ENCODE measurements around the gene PRAME.
"Not testable (repeated sequence)": the region's sequence is repeated elsewhere in the genome, so short reads cannot be mapped to it uniquely, and the experiment has no call there.

Gene PRAME

DNA sequence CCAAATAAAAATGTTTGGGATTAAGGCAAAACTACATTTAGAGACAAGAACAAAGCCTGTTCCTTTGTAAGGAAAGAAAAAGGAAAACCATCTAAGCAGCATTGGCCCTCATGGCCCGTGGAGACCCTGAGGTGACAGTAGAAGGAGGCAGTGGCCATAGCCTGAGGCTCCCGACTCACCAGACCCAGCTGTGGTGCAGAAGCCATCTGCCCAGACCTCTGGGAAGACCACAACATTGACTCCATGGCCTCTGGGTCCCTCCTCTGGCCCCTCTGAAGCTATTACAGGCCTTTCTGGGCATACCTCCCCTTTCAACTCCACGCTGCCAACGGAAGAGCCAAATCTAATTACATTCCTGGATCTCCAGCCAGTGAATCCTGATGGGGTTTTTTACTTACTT lies 6.4 kb downstream of the PRAME start:
- no peak for DNase-seq (ENCODE audit: low spot score)

DNA sequence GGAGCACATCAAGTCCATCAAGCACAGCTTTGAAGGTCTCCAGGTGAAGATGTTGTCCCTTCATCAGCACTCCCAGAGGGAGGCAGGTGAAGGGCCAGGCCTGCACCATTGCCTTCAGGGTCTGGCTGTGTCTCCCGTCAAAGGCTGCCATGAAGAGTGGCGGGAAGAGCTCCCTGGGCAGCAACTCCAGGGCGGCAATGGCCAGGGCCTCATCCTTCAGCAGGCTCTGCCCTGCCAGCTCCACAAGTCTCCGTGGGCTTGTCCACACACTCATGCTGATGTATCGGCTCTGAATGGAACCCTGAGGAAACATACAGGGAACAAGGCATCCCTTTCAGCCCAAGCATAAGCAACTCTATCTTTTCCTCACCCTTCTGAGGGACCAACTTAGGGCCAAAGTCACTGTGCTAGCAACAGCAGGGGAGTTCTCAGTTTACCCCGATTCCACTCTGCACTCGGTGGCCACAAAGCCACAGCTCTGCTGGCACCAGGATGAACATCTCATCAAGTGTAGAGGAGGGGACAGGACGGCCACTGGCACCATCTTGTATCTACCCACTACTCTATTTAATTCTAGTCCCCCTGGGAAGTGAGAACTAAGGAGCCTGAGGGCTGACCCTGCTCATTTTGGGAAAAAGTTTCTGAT lies 8.2 kb downstream of the PRAME start:
- no peak for DNase-seq (ENCODE audit: low spot score)

DNA sequence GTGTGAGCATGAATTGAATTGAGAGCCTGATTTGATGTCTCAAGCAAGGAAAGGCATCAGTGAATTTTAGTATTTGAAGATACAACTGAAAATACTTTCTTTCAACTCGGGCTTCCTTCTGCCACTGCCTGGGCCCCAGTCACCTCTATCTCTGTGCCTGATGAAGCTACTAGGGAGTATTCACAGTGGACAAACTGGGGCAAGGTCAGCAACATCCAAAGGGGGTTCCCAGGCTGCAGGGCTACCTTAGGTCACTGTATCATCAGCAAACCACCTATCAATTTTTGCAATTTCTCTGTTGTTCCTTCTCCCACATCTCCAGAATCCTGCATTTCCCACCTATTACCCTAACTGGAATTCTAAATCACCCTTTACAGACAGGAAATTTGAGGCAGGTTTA lies 10.2 kb downstream of the PRAME start:
- no peak for DNase-seq (ENCODE audit: low spot score)

DNA sequence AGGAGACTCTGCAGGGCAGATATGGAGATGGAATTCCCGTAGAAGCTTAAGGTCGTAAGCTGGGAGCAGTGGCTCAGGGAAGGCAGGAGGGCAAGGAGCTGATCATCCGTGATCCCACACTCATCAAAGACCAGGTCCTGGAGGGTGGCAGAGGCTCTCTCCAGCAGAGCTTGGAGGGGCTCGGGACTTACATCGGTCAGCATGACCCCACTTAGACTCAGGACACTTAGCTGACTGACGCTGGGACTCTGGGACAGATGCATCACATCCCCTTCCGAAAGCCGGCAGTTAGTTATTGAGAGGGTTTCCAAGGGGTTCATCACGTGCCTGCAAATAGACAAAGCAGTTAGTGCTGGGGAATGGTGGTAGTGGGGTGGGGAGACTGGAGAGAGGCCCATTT lies 10.7 kb downstream of the PRAME start:
- no peak for DNase-seq (ENCODE audit: low spot score)

DNA sequence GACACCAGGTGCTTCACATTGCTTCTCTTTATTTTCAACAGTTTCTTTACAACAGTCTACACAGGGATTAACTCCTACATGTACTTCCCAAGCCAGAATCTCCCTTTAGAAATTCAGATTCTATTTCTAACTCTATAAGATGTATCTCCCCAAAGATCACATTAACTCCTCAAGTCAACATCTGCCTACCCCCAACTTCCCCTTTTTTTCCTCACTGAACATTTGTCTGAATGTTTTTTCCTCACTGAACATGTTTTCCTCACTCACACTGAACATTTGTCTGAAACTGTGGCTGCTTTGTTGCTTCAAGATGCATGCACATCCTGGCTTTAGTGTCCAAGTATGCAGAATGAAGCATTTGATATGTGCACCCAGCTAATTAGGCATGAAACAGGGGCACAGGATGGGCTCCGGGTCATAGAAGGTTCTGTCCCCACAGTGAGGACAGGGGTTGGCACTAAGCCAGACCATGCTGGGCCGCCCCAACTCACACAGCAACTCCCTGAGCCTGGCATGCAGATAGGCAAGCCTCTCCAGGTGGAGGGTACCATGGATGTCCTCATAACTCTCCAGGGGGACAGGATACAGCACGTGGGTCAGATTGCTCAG lies 11.3 kb downstream of the PRAME start:
- no peak for DNase-seq (ENCODE audit: low spot score)

DNA sequence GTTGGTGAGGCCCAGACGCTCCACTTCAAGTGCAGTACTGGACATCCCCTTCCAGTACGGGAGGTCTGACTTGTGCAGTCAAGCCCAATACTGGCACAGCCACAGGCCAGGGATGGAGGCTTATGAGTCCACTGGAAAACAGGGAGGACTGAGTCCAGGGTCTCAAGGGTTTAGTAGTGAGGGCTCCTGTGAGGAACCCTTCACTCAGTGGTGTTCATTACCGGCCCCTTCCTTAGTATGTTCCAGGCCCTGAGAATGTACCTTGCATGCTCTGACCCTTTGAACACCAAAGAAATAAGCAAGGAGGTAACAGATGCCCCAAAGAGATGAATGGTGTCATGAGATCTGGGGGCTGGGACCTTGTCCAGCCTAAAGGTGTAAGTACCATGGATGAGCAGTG lies 11.8 kb downstream of the PRAME start:
- DNase-seq (ENCODE audit: low spot score), result no peak

DNA sequence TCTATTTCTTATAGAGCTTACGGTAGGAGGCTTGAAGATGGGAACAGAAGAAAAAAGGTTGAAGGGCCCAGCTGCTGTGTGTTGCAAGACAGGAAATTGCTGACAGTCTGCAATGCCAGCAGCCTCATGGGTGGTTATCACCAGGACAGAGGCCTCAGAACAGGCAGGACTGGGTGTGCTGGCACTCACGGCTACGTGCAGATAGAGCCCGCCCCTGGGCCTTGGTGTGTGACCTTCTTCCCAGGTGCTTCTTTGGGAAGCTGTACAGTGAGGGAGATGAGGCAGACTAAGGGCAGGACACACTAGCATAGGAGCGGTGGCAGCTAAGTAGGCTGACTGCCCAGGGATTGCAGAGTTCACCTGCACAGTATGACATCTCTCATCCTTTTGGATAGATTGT lies 12.6 kb downstream of the PRAME start:
- no peak for DNase-seq (ENCODE audit: low spot score)

DNA sequence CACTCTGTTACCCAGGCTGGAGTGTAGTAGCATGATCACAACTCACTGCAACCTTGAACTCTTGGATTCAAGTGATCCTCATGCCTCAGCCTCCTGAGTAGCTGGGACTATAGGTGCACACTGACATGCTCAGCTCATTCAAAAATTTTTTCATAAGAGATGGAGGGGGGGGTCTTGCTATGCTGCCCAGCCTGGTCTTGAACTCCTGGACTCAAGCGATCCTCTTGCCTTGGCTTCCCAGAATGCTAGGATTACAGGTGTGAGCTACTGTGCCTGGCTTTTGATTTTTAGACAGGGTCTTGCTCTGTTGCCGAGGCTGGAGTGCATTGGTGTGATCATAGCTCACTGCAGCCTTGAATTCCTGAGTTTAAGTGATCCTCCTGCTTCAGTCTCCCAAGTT lies 14.0 kb downstream of the PRAME start:
- DNase-seq (ENCODE audit: low spot score), result no peak

DNA sequence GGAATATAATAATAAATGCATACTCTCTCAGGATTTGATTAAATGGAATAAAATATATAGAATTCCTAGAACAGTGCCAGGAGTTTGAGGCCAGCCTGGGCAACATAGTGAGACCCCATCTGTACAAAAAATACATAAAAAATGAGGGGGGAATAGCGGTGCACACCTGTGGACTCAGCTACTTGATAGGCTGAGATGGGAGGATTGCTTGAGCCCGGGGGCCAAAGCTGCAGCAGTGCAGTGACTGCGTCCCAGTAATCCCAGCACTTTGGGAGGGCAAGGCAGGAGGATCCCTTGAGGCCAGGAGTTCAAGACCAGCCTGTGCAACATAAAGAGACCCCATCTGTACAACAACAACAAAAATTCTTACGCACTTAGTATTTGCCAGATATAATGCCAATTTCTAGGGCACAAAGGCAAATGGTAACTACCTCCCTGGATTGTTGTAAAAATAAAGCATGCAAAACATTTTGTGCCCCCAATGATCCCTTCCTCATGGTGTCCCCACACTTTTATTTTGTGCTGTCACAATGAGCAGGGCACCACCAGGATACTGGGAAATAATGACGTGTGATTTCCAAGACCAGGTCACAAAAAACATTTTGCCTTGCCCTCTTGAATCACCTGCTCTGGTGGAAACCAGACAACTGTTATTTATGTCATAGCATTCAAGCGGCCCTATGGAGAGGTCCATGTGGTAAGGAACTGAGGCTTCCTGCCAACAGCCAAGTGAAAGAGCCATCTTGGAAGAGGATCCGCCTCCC lies 20.7 kb downstream of the PRAME start:
- no peak for DNase-seq (ENCODE audit: low spot score)

DNA sequence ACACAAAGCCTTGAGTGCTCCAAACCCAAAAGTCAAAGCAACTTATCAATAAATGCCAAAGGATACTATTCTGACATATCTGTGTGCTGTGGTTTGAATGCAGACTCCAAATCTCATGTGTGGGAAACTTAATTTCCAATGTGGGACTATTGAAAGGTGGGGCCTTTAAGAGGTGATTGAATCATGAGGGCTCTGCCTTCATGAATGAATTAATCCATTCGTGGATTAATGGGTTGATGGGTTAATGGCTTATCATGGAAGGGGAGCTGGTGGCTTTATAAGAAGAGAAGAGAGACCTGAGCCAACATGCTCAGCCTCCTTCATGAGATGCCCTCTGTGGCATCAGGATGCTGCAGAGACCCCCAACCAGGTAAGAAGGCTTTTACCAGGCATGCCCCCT lies 22.1 kb downstream of the PRAME start:
- DNase-seq (ENCODE audit: low spot score), result no peak

DNA sequence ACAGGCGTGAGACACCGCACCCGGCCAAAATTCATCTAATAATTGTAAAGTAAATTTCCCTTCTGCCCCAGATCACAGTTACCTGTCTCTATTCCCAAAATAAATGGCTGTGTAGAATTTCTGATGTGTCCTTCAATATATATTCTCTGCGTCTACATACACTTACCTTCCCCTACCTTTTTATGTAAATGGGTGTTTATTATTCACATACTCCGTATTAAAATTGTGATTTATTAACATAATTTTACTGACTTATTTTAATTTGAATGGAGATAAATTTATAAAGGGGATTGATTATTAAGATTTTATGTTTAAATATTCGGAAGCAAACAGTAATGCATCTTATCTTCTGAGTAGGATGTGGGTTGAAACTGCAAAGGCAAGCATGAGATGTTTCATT lies 22.6 kb downstream of the PRAME start:
- no peak for DNase-seq (ENCODE audit: low spot score)

DNA sequence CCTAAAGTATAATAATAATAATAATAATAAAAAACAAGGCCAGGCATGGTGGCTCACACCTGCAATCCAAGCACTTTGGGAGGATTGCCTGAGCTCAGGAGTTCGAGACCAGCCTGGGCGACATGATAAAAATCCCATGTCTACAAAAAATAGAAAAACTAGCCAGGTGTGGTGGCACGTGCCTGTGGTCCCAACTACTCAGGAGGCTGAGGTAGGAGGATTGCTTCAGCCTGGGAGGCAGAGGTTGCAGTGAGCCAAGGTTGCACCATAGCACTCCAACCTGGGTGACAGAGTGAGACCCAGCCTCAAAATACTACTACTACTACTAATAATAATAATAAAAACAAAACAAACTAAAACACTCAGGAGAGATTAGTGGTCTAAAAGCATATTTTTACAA lies 23.4 kb downstream of the PRAME start:
- DNase-seq (ENCODE audit: low spot score), result no peak

DNA sequence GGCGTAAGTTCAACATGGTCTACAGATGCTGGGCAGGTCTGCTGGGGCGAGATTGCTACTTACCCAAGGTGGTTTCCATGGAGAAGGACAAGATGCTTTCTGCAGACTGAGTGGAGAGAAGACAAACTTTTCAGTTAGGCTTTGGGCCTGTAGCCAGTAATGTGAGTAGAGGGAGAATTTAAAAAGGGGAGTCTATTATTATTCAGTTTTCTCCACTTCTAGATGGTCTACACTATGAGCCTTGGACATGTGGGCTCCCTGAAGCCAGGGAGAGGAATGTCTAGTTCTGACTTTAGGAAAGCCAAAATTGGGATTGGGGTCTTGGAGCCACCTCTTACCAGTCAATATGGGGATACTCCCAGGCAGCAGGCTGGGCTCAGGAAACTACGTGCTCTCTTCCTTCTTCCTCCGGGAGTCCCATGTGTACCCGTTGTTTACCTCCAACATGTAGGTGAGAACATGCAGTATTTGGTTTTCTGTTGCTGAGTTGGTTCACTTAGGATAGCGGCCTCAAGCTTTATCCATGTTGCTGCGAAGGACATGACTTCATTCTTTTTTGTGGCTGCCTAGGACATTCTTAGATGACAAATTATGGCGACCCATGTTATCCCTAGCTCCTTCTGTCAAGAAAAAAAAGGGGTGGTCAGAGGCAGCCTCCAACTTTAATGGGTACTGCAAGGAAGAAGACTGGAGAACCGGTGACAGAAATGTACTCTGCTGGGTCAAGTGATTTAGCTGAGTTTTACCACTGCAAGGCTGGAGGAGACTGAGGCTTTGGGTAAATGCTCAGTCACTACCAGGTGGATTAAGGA lies 24.3 kb downstream of the PRAME start:
- DNase-seq (ENCODE audit: low spot score), result no peak

DNA sequence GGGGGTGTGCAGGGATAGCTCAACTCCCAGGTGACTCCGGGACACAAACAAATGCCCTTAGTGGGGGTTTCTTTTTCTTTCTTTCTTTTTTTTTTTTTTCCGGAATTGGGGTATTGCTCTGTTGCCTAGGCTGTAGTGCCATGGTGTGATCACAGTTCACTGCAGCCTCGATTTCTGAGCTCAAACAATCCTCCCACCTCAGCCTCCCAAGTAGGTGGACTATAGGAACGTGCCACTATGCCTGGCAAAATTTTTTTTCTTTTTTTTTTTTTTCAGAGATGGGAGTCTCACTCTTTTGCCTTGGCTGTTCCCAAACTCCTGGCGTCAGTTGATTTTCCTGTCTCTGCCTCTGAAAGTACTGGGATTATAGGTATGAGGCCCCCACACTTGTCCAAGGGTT lies 25.2 kb downstream of the PRAME start:
- no peak for DNase-seq (ENCODE audit: low spot score)

DNA sequence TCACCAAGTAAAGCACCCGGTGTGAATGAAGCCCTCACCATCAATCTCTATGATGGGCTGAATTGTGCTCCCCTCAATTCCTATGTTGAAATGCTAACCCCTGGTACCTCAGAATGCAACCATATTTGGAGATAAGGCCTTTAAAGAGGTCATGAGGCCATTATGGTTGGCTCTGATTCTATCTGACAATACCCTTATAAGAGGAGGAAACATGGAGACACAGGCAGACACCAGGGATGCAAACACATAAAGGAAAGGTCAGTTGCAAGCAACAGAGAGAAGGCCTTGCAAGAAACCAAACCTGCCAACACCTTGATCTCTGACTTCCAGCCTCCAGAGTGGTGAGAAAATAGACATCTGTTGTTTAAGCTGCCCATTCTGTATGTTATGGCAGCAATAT lies 25.6 kb downstream of the PRAME start:
- no peak for DNase-seq (ENCODE audit: low spot score)

DNA sequence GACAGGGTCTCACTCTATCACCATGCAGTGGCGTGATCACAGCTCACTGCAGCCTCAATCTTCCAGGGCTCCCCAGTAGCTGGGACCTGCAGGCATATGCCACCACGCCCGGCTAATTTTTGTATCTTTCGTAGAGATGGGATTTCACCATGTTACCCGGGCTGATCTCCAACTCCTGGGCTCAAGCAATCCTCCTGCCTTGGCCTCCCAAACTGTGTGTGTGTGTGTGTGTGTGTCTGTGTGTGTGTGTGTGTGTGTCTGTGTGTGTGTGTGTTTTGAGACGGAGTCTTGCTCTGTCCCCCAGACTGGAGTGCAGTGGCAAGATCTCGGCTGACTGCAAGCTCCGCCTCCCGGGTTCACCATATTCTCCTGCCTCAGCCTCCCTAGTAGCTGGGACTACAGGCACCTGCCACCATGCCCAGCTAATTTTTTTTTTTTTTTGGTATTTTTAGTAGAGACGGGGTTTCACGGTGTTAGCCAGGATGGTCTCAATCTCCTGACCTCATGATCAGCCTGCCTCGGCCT lies 26.5 kb downstream of the PRAME start:
- DNase-seq (ENCODE audit: low spot score), result not testable (repeated sequence)

DNA sequence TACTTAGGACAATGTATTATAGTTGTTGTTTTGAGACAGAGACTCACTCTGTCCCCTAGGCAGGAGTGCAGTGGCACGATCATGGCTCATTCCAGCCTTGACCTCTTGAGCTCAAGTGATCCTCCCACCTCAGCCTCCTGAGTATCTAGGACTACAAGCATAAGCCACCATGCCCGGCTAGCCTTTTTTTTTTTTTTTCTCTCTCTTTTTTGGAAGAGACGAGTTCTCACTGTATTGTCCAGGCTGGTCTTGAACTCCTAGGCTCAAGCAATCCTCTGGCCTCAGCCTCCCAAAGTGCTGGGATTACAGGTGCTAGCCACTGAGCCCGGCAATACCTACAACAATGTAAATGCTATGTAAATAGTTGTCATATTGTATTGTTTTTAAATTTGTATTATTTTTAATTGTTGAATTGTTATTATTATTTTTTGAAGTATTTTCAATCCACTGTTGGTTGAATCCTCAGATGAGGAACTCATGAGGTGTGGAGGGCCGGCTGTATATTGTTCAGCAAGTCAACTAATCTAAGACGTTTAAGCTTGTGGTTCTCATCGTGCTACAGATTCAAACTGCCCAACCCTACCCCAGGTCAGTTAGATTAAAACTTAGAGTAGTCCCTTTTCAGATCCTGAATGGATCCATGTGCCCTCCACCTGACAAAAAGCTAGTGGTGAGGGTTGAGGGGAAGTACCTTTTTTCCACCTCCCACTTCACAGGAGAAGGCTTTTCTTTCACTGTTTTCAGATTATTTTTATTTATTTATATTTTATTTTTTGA lies 27.1 kb downstream of the PRAME start:
- DNase-seq (ENCODE audit: low spot score), result no peak

DNA sequence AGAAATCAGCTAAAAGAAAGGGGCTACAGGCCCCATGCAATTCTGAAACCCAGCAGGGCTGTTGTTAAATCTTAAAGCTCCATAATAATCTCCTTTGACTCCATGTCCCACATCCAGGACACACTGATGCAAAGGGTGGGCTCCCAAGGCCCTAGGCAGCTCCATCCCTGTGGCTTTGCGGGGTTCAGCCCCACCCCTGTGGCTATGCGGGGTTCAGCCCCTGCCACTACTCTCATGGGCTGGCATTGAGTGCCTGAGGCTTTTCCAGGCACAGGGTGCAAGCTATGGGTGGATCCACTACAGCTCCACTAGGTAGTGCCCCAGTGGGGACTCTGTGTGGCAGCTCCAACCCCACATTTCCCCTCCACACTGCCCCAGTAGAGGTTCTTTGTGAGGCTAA lies 30.3 kb downstream of the PRAME start:
- DNase-seq (ENCODE audit: low spot score), result no peak

DNA sequence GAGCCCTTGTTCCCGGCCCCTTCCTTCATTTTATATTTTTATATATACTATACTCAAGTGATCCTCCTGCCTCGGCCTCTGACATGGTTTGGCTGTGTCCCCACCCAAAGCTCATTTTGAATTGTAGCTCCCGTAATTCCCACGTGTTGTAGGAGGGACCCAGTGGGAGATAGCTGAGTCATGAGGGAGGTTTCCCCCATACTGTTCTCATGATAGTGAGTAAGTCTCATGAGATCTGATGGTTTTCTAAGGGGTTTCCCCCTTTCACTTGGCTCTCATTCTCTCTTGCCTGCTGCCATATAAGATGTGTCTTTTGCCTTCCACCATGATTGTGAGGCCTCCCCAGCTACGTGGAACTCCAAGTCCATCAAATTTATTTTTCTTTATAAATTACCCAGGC lies 31.8 kb downstream of the PRAME start:
- no peak for DNase-seq (ENCODE audit: low spot score)

DNA sequence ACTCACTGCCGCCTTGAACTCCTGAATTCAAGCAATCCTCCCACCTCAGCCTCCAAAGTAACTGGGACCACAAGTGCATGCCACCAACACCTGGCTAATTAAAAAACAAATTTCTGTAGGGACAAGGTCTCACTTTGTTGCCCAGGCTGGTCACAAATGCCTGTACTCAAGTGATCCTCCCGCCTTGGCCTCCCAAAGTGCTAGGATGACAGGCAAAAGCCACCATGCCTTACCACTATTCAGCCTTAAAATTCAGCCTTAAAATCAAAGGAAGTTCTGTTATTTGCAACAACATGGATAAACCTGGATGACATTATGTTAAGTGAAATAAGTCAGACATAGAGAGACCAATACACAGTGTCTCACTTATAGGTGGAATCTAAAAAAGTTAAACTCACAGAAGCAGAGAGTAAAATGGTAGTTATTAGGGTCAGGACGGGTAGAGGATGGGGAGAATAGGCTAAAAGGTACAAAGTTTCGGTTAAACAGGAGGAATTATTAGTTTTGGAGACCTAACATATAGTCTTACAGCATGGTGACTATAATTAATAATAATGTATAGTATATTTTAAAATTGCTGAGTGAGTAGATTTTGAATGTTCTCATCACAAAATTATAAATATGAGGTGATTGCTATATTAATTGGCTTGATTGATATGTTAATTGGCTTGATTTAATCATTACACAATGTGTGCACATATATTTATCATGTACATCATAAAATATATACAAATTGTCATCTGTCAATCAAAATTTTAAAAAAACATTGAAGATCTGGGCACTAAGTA lies 32.7 kb downstream of the PRAME start:
- no peak for DNase-seq (ENCODE audit: low spot score)

DNA sequence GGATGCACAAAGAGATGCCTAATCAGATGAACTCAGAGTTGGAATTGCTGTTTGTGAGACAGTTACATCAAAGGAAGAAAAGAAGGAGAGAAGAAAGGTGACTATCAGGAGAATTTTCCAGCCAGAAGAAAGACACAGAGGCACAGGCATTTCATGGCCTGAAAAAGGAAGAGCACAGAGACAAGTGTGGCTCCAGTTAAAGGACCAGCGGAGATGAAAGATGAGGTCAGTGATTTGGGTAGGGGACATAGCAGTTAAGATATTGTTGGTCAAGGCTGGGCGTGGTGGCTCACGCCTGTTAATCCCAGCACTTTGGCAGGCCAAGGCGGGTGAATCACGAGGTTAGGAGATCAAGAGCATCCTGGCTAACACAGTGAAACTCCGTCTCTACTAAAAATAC lies 35.6 kb downstream of the PRAME start:
- DNase-seq (ENCODE audit: low spot score), result no peak
